Measurements from ENCODE around the gene PARP9.

Gene PARP9

GRCh38 chr3:122530164-122530563 is 33.9 kb downstream of the PARP9 start:
- FAIRE-seq (no peak), DNase-seq (ENCODE audit: insufficient read length, low spot score) (no peak)
- no peak for TF ChIP-seq CTCF (IDR thresholded peaks at IDR 0.05; ENCODE audit: insufficient read depth, missing control alignments)

- FAIRE-seq (no peak), DNase-seq (ENCODE audit: insufficient read length, low spot score) (no peak)
- no peak for TF ChIP-seq CTCF (IDR thresholded peaks at IDR 0.05; ENCODE audit: insufficient read depth, missing control alignments)
These were observed 40.8 kb downstream of the PARP9 start for GRCh38 chr3:122523317-122523716.

DNA sequence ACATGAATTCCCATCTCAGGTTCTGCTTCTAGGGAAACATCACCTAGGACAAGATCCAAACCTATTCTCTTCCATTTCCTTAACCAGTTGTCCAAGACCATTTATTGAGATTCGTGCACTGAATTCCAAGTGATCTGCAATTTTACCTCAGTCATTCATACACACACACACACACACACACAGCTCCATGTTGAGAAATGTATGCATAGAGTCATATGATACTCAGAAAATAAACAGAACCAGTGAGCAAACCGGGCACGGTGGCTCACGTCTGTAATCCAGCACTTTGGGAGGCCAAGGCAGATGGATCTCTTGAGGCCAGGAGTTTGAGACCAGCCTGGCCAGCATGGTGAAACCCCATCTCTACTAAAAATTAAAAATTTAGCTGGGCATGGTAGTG is 43.2 kb downstream of the PARP9 start:
- TF ChIP-seq CTCF (IDR thresholded peaks at IDR 0.05; ENCODE audit: insufficient read depth, missing control alignments): no peak
- DNase-seq (ENCODE audit: insufficient read length, low spot score): no peak
- no peak for FAIRE-seq

DNA sequence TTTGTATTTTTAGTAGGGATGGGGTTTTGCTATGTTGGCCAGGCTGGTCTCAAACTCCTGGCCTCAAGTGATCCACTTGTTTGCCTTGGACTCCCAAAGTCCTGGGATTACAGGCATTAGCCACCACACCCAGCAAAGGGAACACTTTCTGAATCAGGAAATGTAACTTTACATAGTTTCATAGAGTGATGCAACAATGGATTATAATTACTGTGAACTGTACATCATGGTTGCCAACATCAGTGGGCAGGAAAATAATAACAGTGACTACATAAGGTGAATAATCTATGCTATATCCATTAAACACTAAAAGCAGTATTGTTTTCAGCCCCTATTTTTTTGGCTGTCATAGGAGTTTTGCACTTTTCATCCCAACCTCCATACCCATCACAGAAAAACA is 44.4 kb downstream of the PARP9 start:
- TF ChIP-seq CTCF (IDR thresholded peaks at IDR 0.05; ENCODE audit: insufficient read depth, missing control alignments): no peak
- DNase-seq (ENCODE audit: insufficient read length, low spot score) (no peak), FAIRE-seq (no peak)

DNA sequence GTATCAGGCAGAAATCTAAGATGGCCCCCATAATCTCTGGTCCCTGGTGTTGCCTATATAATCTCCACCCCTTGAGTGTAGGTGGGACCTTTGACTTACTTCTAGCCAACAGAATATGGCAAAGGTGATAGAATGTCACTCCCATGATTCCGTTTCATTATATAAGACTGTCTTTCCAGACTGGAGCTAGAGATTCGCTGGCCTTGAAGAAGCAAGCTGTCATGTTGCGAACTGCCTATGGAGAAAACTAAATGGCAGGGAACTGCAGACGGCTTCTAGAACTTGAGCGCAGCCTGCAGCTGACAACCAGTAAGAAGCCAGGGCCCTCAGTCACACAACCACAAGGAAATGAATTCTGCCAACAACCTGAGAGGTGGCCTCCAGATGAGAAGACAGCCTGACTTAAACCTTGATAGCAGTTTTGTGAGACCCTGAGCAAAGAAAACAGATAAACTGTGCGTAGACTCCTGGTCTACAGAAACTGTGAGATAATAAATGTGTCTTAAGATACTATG is 47.2 kb downstream of the PARP9 start:
- DNase-seq (ENCODE audit: insufficient read length, low spot score) (no peak), FAIRE-seq (no peak)
- TF ChIP-seq CTCF (IDR thresholded peaks at IDR 0.05; ENCODE audit: insufficient read depth, missing control alignments): no peak

- DNase-seq (ENCODE audit: insufficient read length, low spot score) (no peak), FAIRE-seq (no peak)
- no peak for TF ChIP-seq CTCF (IDR thresholded peaks at IDR 0.05; ENCODE audit: insufficient read depth, missing control alignments)
These were observed 48.2 kb downstream of the PARP9 start for GRCh38 chr3:122515870-122516269.

DNA sequence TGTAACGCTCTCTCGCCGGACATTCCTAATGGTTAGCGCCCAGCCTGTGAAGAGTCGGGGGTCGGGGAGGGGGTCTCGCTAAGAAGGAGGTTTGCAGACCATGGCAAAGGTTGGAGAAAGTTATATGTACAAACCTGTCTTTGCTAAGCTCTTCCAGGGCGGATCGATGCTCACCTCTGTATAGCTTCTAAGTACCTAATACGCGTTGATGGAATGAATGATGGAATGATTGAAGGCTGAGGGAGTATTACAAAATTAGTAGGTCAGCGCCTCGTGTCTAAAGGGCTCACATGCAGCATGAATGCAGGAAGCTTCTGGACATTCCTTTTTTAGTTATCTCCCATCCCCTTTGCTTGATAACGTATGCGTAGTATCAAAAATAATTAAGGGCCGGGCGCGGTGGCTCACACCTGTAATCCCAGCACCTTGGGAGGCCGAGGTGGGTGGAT is 49.1 kb downstream of the PARP9 start:
- no peak for TF ChIP-seq CTCF (IDR thresholded peaks at IDR 0.05; ENCODE audit: insufficient read depth, missing control alignments)
- FAIRE-seq (no peak), DNase-seq (ENCODE audit: insufficient read length, low spot score) (no peak)

Measured in D721Med (cell line).